Measurements from ENCODE around the gene APOBEC3G. TPM values are rescaled to one million over a fixed set of nuclear protein-coding genes. Genes with fewer than 3 reads are reported as not detected.
A peak's percentile ranks its signal among the peaks of the same experiment; 100 is the strongest.

The APOBEC3G gene
- total RNA-seq, 1 donor from 2014 or later: 19.2 TPM

DNA sequence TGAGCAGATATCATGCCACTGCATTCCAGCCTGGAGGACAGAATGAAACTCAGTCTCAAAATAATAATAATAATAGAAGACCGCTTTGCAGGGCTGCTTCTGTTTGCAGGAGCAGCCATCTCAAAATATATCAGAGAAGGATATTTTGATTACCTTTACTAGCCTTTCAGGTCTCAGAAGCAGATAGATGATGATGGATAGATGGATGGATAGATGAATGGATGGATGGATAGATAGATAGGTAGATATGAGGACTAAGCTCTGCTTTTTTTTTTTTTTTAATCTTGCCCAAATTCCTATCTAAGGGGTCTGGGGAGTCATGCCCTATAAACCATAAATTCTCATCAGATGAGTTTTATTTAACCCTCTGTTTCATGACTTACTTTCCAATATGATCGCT lies 38.5 kb downstream of the APOBEC3G start:
- TF ChIP-seq, protein P1, sequence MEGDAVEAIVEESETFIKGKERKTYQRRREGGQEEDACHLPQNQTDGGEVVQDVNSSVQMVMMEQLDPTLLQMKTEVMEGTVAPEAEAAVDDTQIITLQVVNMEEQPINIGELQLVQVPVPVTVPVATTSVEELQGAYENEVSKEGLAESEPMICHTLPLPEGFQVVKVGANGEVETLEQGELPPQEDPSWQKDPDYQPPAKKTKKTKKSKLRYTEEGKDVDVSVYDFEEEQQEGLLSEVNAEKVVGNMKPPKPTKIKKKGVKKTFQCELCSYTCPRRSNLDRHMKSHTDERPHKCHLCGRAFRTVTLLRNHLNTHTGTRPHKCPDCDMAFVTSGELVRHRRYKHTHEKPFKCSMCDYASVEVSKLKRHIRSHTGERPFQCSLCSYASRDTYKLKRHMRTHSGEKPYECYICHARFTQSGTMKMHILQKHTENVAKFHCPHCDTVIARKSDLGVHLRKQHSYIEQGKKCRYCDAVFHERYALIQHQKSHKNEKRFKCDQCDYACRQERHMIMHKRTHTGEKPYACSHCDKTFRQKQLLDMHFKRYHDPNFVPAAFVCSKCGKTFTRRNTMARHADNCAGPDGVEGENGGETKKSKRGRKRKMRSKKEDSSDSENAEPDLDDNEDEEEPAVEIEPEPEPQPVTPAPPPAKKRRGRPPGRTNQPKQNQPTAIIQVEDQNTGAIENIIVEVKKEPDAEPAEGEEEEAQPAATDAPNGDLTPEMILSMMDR (IDR thresholded peaks at IDR 0.05): no peak
- no peaks in the 10 kb centered on the region for H3K4me1 ChIP-seq
- no peak overlapping the region for H3K27ac ChIP-seq
- peaks cover 22% of the 10 kb centered on the region for H3K27me3 ChIP-seq (ENCODE audit: low read depth)
- no peaks in the 10 kb centered on the region for H3K9me3 ChIP-seq
- intact Hi-C loops (cut with DNase I): no loop called here
- no peak overlapping the region for H3K4me3 ChIP-seq
- H3K36me3 ChIP-seq: no peaks in the 10 kb centered on the region
- no peak for DNase-seq
- ATAC-seq: no peak

DNA sequence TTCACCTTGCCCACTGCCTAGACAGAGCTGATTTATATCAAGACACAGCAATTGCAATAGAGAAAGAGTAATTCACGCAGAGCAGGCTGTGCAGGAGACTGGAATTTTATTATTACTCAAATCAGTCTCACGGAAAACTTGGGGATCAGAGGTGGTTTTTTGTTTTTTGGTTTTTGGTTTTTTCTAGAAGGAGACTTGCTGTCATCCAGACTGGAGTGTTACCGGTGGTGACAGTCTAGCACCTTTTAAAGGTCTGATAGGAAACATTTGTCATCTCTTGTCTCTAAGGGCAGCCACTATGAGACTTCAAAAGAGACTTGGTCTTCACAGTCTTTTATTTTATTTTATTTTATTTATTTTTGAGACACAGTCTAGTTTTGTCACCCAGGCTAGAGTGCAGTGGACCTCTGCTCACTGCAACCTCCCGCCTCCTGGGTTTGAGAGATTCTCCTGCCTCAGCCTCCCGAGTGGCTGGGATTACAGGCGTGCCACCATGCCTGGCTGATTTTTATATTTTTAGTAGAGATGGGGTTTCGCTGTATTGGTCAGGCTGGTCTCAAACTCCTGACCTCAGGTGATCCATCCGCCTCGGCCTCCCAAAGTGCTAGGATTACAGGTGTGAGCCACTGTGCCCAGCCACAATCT lies 39.0 kb downstream of the APOBEC3G start:
- H3K4me1 ChIP-seq: no peaks in the 10 kb centered on the region
- H3K27me3 ChIP-seq (ENCODE audit: low read depth): peaks cover 17% of the 10 kb centered on the region
- H3K27ac ChIP-seq: no peak overlapping the region
- DNase-seq (no peak), ATAC-seq (no peak)
- no peaks in the 10 kb centered on the region for H3K36me3 ChIP-seq
- TF ChIP-seq, protein P1 (IDR thresholded peaks at IDR 0.05): no peak
- no peak overlapping the region for H3K4me3 ChIP-seq
- H3K9me3 ChIP-seq: no peaks in the 10 kb centered on the region
- intact Hi-C loops (cut with DNase I): no loop called here

DNA sequence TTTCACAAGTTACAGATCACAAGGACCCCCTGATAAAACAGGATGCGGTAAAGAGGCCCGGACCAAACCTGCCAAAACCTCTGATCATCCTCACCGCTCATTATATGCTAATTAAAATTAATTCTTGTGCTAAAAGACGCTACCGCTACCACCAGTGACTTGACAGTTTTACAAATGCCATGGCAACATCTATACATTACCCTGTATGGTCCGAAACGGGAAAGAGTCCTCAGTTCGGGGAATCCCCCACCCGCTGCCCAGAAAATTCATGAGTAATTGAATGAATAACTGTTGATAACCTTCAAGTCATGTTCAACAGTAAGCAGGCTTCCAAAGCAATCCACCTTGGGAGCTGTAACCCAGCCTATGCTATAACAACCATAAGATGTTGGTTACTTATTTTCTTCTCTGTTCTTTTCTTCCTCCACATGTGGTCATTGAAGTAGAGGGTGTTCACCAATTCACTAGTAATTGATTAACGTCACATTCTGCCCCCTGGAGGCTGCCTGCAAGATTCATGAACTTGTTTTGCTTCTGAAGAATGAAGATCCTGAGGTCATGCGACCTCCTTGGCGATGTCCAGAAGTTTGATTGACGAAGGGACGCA lies 40.6 kb downstream of the APOBEC3G start:
- no peak overlapping the region for H3K4me3 ChIP-seq
- H3K4me1 ChIP-seq: no peaks in the 10 kb centered on the region
- H3K27me3 ChIP-seq (ENCODE audit: low read depth): peaks cover 14% of the 10 kb centered on the region
- no peak overlapping the region for H3K27ac ChIP-seq
- ATAC-seq (peak; percentile 53 to 57), DNase-seq (no peak)
- H3K9me3 ChIP-seq: no peaks in the 10 kb centered on the region
- TF ChIP-seq, protein P1 (IDR thresholded peaks at IDR 0.05): peak; percentile 46
- no peaks in the 10 kb centered on the region for H3K36me3 ChIP-seq
- intact Hi-C loops (cut with DNase I): no loop called here

DNA sequence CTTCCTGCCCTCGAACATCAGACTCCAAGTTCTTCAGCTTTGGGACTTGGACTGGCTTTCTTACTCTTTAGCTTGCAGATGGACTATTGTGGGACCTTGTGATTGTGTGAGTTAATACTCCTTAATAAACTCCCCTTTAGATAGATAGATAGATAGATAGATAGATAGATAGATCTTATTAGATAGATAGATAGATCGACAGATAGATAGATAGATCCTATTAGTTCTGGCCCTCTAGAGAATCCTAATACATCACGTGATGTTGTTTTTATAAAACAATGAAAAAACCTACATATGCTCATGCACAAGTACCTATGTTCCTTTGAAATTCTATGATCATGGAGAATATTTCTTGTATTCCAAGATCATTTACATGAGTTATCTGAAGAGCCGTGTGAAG lies 43.9 kb downstream of the APOBEC3G start:
- Histone ChIP-seq H3K27ac (no peak overlapping the region), H3K9me3 (no peaks in the 10 kb centered on the region), H3K4me3 (no peak overlapping the region), H3K36me3 (no peaks in the 10 kb centered on the region), H3K4me1 (no peaks in the 10 kb centered on the region), H3K27me3 (ENCODE audit: low read depth) (peaks cover 4% of the 10 kb centered on the region)
- ATAC-seq (no peak), DNase-seq (no peak)
- TF ChIP-seq, protein P1 (IDR thresholded peaks at IDR 0.05): no peak
- intact Hi-C loops (cut with DNase I): no loop called here

DNA sequence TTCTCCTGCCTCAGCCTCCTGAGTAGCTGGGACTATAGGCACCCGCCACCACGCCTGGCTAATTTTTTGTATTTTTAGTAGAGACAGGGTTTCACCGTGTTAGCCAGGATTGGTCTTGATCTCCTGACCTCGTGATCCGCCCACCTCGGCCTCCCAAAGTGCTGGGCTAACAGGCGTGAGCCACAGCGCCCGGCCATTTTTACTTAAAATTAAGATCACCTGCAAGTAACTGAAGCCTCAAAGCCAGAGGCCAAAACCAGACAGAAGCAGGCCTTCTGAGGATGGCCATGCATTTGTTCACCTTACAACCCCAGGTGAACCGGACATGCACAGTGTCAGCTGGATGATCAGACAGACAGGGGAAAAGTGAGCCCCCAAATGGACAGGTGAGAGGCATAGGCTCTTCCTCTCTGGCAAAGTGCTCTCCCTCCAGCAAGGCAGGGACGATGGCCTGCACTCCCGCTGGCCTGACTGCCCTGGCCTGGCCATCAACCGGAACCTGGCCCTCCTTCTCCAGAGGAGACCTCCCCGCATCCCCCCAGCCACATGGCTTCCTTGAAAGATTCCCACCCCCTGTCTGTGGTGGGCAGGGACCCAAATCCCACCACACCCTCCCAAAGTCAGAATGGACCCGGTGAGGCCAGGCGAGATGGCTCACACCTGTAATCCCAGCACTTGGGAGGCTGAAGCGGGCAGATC lies 45.8 kb downstream of the APOBEC3G start:
- TF ChIP-seq, protein P1 (IDR thresholded peaks at IDR 0.05): no peak
- Histone ChIP-seq H3K9me3 (no peaks in the 10 kb centered on the region), H3K27me3 (ENCODE audit: low read depth) (no peaks in the 10 kb centered on the region), H3K4me3 (no peak overlapping the region), H3K36me3 (no peaks in the 10 kb centered on the region), H3K27ac (no peak overlapping the region), H3K4me1 (no peaks in the 10 kb centered on the region)
- ATAC-seq (no peak), DNase-seq (no peak)
- intact Hi-C loops (cut with DNase I): no loop called here

Measured in lower lobe of right lung (tissue), 2 donors.